HG03565 (cell line): ENCODE results near the gene RASL12.
"Not testable (repeated sequence)": the region's sequence is repeated elsewhere in the genome, so short reads cannot be mapped to it uniquely, and the experiment has no call there.

Experiments
- ATAC-seq: cut with Tn5 transposase; IDR thresholded peaks from one replicate; pipeline ENCODE4 v1.9.1; 2021; ENCODE audit warnings: mild to moderate bottlenecking, moderate library complexity; ENCODE audit not compliant: unreplicated experiment

The RASL12 gene

GRCh38 chr15:65076486-65077290 is 8.9 kb upstream of the RASL12 start, which contains the start of gene KBTBD13:
TSS of gene KBTBD13 (plus strand) at chr15:65076746. CDS start at chr15:65076816, 70 bp downstream.
- no peak for ATAC-seq

GRCh38 chr15:65075607-65076395 is 8.0 kb upstream of the RASL12 start:
- ATAC-seq = not testable (repeated sequence)

GRCh38 chr15:65074946-65075345 is 7.2 kb upstream of the RASL12 start:
- ATAC-seq = not testable (repeated sequence)

DNA sequence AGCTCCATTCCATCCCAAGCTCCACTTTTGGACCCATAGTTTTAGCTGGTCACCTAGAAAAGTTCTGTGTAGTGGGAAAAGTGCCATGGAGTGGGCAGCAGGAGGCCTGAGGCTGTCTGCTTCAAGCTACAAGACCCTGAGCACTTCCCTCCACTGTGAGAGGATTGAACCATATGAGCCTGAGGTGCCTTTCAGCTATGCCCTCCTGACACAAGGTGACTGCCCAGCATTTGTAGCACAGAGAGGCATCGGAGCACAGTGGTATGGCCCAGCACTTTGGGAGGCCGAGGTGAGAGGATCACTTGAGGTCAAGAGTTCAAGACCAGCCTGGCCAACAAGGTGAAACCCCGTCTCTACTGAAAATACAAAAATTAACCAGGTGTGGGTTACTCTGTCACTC is 4.8 kb upstream of the RASL12 start:
- ATAC-seq = no peak

GRCh38 chr15:65072027-65072426 is 4.2 kb upstream of the RASL12 start:
- ATAC-seq = no peak

DNA sequence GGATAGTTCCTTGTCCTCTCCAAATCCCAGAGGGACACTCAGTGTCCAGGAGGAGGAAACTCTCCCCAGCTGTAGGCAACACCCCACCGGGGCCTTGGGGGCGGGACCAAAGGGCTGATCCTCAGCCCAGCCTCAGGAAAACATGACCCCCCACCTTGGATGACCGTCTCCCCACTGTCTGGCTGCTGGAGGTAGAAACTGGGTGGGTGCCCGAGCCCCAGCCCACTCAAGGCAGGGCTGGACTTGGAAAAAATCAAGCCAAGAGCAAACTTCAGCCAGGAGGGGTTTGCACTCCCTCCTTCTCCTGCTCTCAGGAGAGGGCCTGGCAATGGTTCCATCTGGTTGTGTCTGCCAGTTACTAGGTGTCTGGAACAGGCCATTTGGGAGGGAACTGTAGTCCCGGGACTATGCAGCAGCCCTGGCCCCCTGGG is 3.6 kb upstream of the RASL12 start:
- ATAC-seq = no peak

DNA sequence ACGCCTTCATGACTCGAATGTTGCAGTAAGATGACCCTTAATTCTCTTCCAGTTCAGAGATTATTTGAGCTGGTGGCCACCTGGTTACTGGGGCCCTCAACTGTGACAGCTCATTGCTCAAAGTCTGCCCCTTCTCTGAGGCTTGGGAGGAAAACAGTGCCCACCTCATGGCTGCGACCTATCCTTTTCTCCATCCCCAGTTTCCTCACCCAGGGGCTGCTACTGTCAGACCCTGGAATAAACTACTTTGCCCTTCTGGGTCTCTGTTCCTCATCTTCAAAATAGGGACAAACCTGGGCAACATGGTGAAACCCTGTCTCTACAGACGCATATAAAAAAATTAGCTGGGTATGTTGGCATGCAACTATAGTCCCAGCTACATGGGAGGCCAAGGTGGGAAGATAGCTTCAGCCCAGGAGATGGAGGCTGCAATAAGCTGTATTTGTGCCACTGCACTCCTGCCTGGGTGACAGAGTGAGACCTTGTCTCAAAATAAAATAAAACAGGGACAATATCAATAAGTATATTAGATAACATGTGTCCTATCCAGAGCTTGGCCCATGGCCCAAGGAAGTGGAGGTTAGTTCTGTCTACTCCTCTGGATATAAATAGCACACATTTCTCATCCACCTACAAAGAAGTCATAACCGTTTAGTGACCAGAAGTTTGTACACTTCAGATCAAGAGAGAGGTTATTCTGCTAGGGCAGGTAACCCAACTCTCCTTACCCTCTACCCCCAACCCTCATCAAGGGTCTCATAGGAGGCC is 2.2 kb upstream of the RASL12 start:
- no peak for ATAC-seq

DNA sequence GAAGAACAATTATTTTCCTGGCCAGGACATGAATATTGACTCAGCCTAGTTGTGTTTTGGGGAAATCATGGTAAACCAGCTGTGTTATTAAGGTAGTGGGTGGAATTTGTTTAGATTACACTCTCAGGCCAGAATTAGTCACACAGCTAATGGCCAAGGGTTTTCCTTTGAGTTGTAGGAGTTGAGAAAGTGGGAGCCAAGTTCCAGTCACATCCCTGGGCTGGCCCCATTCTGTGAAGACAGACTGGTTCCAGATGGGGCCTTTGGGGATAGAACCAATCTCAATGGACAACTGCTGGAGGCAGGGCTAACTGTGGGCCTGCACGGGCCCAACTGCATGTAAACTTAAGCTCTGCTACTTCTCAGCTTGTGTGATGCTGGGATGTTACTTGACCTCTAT is 1.4 kb upstream of the RASL12 start:
- no peak for ATAC-seq

GRCh38 chr15:65068403-65068788 is 605 bp upstream of the RASL12 start:
- no peak for ATAC-seq

GRCh38 chr15:65067317-65067644 is 510 bp downstream of the RASL12 start:
- ATAC-seq = no peak

- ATAC-seq = no peak
Measured at GRCh38 chr15:65066635-65067316, 1.0 kb downstream of the RASL12 start.

GRCh38 chr15:65066001-65066634 is 1.7 kb downstream of the RASL12 start:
- no peak for ATAC-seq

DNA sequence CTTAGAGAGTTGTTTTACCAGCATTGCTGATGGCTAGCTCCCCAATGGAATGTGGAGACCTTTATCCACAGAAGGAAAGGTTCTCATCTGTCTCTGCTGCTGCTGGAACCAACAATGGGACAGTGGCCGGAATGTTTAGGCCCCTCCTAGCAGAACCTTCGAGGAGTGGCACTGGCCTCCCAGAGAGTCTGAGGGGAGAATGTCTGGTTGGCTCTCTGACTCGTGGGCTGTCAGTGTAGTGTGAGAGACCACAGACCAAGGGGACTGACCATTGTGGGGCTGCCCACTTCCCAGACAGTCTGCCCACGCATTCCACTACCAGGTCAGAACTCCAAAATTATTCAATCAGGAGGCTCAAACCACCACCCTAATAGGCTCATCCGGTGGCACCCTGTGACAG is 5.1 kb downstream of the RASL12 start:
- ATAC-seq = no peak

- no peak for ATAC-seq
Measured at GRCh38 chr15:65062061-65062460, 5.7 kb downstream of the RASL12 start.

DNA sequence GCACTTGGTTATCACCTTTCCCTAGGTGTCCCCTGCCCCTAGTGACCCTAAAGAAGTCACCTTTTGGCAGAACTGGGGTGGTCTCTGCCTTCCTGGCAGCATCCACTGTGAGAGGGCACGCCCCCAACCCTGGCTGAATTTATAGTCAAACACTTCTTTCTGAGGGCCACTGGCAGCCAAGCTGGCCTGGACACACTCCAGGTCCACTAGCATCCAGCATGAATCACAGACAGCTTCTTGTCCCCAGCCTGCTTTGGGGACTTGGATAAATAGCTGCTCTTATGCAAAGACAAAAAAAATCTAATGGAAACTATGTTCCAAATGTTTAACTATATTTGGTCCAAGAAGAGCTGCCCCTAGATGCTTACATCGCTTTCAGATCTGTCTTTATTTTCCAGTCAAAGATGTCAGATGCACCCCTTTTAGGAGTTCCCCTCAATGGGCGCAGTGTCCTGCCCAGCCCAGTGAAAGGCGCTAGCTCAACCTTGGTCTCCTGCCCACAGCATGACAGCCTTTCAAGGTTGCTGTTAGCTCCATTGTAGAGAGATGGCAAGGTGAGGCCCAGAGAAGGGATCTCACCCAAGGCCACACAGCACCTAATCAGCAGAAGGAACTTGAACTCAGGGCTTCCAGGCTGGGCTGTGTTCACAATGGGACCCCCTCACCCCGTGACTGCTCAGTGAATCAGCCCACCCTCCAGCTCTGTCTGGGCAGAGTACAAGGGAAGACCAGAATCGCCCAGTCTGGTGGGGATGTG is 7.0 kb downstream of the RASL12 start:
- ATAC-seq = no peak

DNA sequence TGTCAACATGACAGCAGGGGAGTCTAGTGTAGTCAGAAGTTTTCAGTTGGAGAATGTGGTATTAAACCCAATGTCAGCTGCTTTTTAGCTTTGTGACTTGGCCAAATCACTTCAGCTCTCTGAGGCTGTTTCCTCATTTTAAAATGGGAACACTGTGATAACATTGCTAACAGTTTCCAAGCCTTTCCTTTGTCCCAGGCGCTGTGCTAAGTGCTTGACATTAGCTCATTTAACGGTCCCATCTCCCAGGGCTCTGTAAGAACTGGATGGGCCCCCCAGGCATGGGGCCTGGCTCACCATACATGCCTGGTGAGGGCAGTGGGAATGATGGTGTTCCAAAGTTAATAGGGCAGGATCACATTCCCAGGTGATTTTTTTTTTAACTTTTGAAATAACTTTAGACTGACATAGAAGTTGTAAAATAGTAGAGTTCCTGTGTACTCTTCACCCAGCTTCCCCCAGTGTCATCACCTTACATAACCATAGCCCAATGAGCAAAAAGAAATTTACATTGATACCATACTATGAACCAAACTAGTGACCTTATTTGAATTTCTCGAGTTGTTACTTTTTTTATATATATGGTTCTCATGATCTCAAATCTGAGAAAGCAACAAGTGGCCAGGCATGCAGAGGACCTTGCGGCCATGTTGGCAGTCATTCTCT is 7.7 kb downstream of the RASL12 start:
- ATAC-seq = no peak

DNA sequence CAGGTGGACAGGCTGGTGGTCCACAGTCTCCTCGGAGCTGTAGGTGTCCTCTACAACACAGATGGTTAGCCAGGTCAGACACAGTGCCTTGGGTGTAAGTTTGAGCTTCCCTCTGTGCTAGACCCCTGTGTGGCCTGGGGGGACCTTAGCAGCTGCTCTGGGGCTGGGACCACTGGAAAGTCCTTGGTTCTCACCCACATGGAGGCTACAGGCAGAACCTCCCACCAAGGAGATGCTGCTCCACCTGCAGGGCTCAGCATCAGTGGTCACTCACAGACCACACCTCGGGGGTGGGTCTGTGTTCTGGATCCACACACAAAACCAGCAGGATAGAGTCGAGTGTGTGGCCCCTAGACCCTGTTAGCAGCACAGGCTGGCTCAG is 8.4 kb downstream of the RASL12 start:
- no peak for ATAC-seq

- ATAC-seq = no peak
Measured at GRCh38 chr15:65058394-65059368, 9.1 kb downstream of the RASL12 start.
